GM12891 (cell line): Measurements from ENCODE around the gene NSL1.

Experiments
- POLR2A ChIP-seq: IDR thresholded peaks from 2 replicates; pipeline ENCODE4 v1.6.1; 2011; ENCODE audit warnings: low read depth, low read length, control low read depth
- POLR2AphosphoS5 ChIP-seq: IDR thresholded peaks from 2 replicates; pipeline ENCODE4 v1.6.1; 2011; ENCODE audit warnings: low read depth, low read length, control low read depth
- POU2F2 ChIP-seq: IDR thresholded peaks from 2 replicates; pipeline ENCODE4 v1.6.1; 2011; ENCODE audit warnings: low read depth, mild to moderate bottlenecking, control low read depth, low read length, moderate library complexity
- SPI1 ChIP-seq: IDR thresholded peaks from 2 replicates; pipeline ENCODE4 v1.6.1; 2011; ENCODE audit warnings: low read depth, low read length, control low read depth

- TF ChIP-seq POLR2A: no peak
- TF ChIP-seq POU2F2: no peak
- TF ChIP-seq POLR2AphosphoS5: no peak
- no peak for TF ChIP-seq SPI1
Measured at GRCh38 chr1:212762839-212763238, 28.7 kb downstream of the NSL1 start.
